Adipocyte (in vitro differentiated cells): ENCODE data around the gene SZRD1.

ENCODE experiments used
- DNase-seq: peaks from one replicate; pipeline ENCODE4 v3.0.0-alpha.2; 2015; ENCODE audit warnings: low read depth
- H3K27me3 ChIP-seq: replicated peaks from 2 replicates; pipeline ENCODE4 v1.7.0; 2013; ENCODE audit warnings: mild to moderate bottlenecking, low read length, moderate library complexity; ENCODE audit not compliant: control insufficient read depth, insufficient read depth
- H3K36me3 ChIP-seq: 2 replicates; pipeline ENCODE4 v1.7.0; 2013; ENCODE audit warnings: low read length, mild to moderate bottlenecking, moderate library complexity; ENCODE audit not compliant: control insufficient read depth, insufficient read depth, severe bottlenecking
- H3K4me1 ChIP-seq: 2 replicates; pipeline ENCODE4 v1.7.0; 2013; ENCODE audit warnings: mild to moderate bottlenecking, low read length, moderate library complexity; ENCODE audit not compliant: control insufficient read depth, insufficient read depth
- H3K4me3 ChIP-seq: 2 replicates; pipeline ENCODE4 v1.7.0; 2013; ENCODE audit warnings: mild to moderate bottlenecking, low read length, moderate library complexity
- H3K9ac ChIP-seq: 2 replicates; pipeline ENCODE4 v1.7.0; 2013; ENCODE audit warnings: mild to moderate bottlenecking, low read length, moderate library complexity
- H3K9me3 ChIP-seq: 2 replicates; pipeline ENCODE4 v1.7.0; 2013; ENCODE audit warnings: mild to moderate bottlenecking, low read length, moderate library complexity; ENCODE audit not compliant: control insufficient read depth

SZRD1 gene

GRCh38 chr1:16398371-16398953, 31.4 kb downstream of the SZRD1 start:
- H3K4me1 ChIP-seq = peaks cover 22% of the 10 kb centered on the region
- H3K27me3 ChIP-seq = no peaks in the 10 kb centered on the region
- H3K9me3 ChIP-seq = no peaks in the 10 kb centered on the region
- DNase-seq = no peak
- H3K4me3 ChIP-seq = no peak overlapping the region
- H3K9ac ChIP-seq = no peak overlapping the region
- H3K36me3 ChIP-seq = peaks cover 49% of the 10 kb centered on the region

DNA sequence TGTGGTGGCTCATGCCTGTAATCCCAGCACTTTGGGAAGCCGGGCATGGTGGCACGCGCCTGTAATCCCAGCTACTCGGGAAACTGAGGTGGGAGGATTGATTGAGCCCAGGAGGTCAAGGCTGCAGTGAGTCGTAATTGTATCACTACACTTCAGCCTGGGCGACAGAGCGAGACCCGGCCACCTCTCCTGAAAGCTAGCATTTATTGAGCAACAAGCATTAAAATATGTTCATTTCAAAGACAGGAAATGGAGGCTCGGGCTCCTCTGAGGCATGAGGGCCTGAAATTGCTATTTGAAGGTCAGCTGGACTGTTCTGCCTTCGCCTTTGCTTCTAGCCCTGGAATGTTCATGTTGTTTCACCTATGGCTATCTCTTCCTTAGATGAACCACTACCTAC, 35.7 kb downstream of the SZRD1 start:
- Histone ChIP-seq H3K36me3 (peaks cover 17% of the 10 kb centered on the region), H3K9ac (no peak overlapping the region), H3K27me3 (peaks cover 5% of the 10 kb centered on the region), H3K9me3 (no peaks in the 10 kb centered on the region), H3K4me1 (peaks cover 5% of the 10 kb centered on the region), H3K4me3 (no peak overlapping the region)
- no peak for DNase-seq

GRCh38 chr1:16405441-16405840, 38.4 kb downstream of the SZRD1 start:
- H3K4me3 ChIP-seq = no peak overlapping the region
- DNase-seq = no peak
- H3K27me3 ChIP-seq = peaks cover 14% of the 10 kb centered on the region
- no peaks in the 10 kb centered on the region for H3K9me3 ChIP-seq
- H3K9ac ChIP-seq = no peak overlapping the region
- peaks cover 5% of the 10 kb centered on the region for H3K4me1 ChIP-seq
- peaks cover 4% of the 10 kb centered on the region for H3K36me3 ChIP-seq

GRCh38 chr1:16406868-16407267, 39.8 kb downstream of the SZRD1 start:
- H3K4me3 ChIP-seq = no peak overlapping the region
- H3K36me3 ChIP-seq = no peaks in the 10 kb centered on the region
- no peaks in the 10 kb centered on the region for H3K9me3 ChIP-seq
- no peak overlapping the region for H3K9ac ChIP-seq
- no peak for DNase-seq
- H3K27me3 ChIP-seq = peaks cover 14% of the 10 kb centered on the region
- peaks cover 5% of the 10 kb centered on the region for H3K4me1 ChIP-seq

- no peak for DNase-seq
- H3K36me3 ChIP-seq = no peaks in the 10 kb centered on the region
- peaks cover 14% of the 10 kb centered on the region for H3K27me3 ChIP-seq
- no peaks in the 10 kb centered on the region for H3K4me1 ChIP-seq
- no peak overlapping the region for H3K4me3 ChIP-seq
- H3K9ac ChIP-seq = no peak overlapping the region
- H3K9me3 ChIP-seq = no peaks in the 10 kb centered on the region
These were observed 42.6 kb downstream of the SZRD1 start for GRCh38 chr1:16409536-16410152.

DNA sequence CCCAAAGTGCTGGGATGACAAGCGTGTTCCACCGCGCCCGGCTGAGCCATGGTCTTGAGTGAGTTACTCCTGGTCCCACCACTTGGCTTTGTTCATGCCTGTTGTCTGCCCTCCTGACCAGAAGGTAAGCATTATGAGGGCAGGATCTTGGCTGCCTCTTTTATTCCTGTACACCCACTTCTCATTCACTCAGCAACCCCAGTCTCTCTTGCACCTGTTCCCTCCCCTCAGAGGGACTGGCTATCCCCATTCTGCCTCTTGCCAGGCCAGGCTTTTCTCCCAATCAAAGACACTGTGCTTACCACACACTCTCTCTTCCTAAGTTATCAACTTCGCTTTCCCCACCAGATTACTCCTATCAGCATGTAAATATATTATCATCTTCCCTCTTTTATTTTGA, 43.8 kb downstream of the SZRD1 start:
- no peak for DNase-seq
- no peaks in the 10 kb centered on the region for H3K9me3 ChIP-seq
- H3K27me3 ChIP-seq = peaks cover 14% of the 10 kb centered on the region
- no peaks in the 10 kb centered on the region for H3K4me1 ChIP-seq
- no peak overlapping the region for H3K9ac ChIP-seq
- H3K36me3 ChIP-seq = no peaks in the 10 kb centered on the region
- H3K4me3 ChIP-seq = no peak overlapping the region

GRCh38 chr1:16413191-16413590, 46.1 kb downstream of the SZRD1 start:
- Histone ChIP-seq H3K27me3 (peaks cover 12% of the 10 kb centered on the region), H3K4me3 (no peak overlapping the region), H3K4me1 (no peaks in the 10 kb centered on the region), H3K36me3 (no peaks in the 10 kb centered on the region), H3K9ac (no peak overlapping the region), H3K9me3 (no peaks in the 10 kb centered on the region)
- no peak for DNase-seq

- H3K27me3 ChIP-seq = peaks cover 27% of the 10 kb centered on the region
- no peak overlapping the region for H3K9ac ChIP-seq
- H3K4me1 ChIP-seq = no peaks in the 10 kb centered on the region
- H3K4me3 ChIP-seq = no peak overlapping the region
- DNase-seq = no peak
- H3K9me3 ChIP-seq = no peaks in the 10 kb centered on the region
- H3K36me3 ChIP-seq = no peaks in the 10 kb centered on the region
These were observed 51.9 kb downstream of the SZRD1 start for GRCh38 chr1:16418823-16419425.

GRCh38 chr1:16420424-16421118, 53.5 kb downstream of the SZRD1 start:
- no peaks in the 10 kb centered on the region for H3K9me3 ChIP-seq
- DNase-seq = no peak
- H3K36me3 ChIP-seq = no peaks in the 10 kb centered on the region
- H3K9ac ChIP-seq = no peak overlapping the region
- H3K27me3 ChIP-seq = peaks cover 28% of the 10 kb centered on the region
- no peak overlapping the region for H3K4me3 ChIP-seq
- H3K4me1 ChIP-seq = no peaks in the 10 kb centered on the region

DNA sequence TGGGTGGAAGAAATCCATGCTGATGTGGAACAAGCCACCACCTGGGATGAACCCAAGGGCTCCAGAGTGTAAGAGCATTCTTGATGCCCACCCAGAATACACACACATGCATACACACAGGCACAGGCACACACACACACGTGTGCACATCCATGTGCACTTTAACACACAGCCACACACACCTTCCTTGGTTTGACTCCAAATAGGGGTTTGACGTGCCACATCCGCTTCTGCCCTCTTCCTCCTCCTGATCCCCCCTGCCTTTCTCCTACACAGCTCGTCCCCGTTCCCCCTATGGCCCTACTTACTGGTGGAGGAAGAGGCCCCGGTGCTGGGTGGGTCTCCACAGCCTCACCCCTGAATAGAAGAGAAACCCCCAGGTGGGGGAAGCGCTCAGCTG, 54.2 kb downstream of the SZRD1 start:
- Histone ChIP-seq H3K36me3 (no peaks in the 10 kb centered on the region), H3K9me3 (no peaks in the 10 kb centered on the region), H3K9ac (no peak overlapping the region), H3K4me1 (no peaks in the 10 kb centered on the region), H3K27me3 (peaks cover 29% of the 10 kb centered on the region), H3K4me3 (no peak overlapping the region)
- DNase-seq = no peak

GRCh38 chr1:16422041-16422440, 55.0 kb downstream of the SZRD1 start:
- H3K9ac ChIP-seq = no peak overlapping the region
- no peaks in the 10 kb centered on the region for H3K9me3 ChIP-seq
- no peak overlapping the region for H3K4me3 ChIP-seq
- no peaks in the 10 kb centered on the region for H3K4me1 ChIP-seq
- H3K36me3 ChIP-seq = no peaks in the 10 kb centered on the region
- peaks cover 26% of the 10 kb centered on the region for H3K27me3 ChIP-seq
- DNase-seq = no peak
